H54 (cell line): ENCODE data around the gene THBS3.
"Not testable (repeated sequence)": the region's sequence is repeated elsewhere in the genome, so short reads cannot be mapped to it uniquely, and the experiment has no call there.

Source experiments
- DNase-seq: peaks from one replicate; pipeline ENCODE4 v3.0.0; 2011; ENCODE audit warnings: low spot score, mixed read lengths; ENCODE audit not compliant: insufficient read length
- FAIRE-seq: peaks from 3 replicates; lab custom pipeline; 2011; peaks lifted over from hg19 to GRCh38; lab: Jason Lieb, UNC
- POLR2A ChIP-seq: IDR thresholded peaks from 2 replicates; pipeline ENCODE4 v1.6.1; 2011; ENCODE audit warnings: low read depth, mild to moderate bottlenecking, low read length

THBS3 gene

GRCh38 chr1:155207806-155208540 lies at the start of gene THBS3:
TSS of gene THBS3 (minus strand) at chr1:155207897. CDS start at chr1:155207876, 21 bp downstream.
- FAIRE-seq (no peak), DNase-seq (no peak)

GRCh38 chr1:155256058-155256852 lies 48.6 kb upstream of the THBS3 start:
- TF ChIP-seq POLR2A, result no peak
- DNase-seq (no peak), FAIRE-seq (no peak)

More at GRCh38 chr1:155207806-155208540, at the start of gene THBS3:
- no peak for TF ChIP-seq POLR2A

- FAIRE-seq, result no peak
- peak; percentile 80 for TF ChIP-seq POLR2A
Observed at GRCh38 chr1:155255243-155256007, 47.7 kb upstream of the THBS3 start, which contains the start of gene ENTREP3. TSS of gene ENTREP3 (minus strand) at chr1:155255483. CDS start at chr1:155254877, 606 bp downstream.

GRCh38 chr1:155254714-155255242 lies 47.1 kb upstream of the THBS3 start:
- TF ChIP-seq POLR2A, result no peak
- FAIRE-seq, result no peak
- peak; percentile 42 for DNase-seq

More at GRCh38 chr1:155255243-155256007, 47.7 kb upstream of the THBS3 start, which contains the start of gene ENTREP3:
- DNase-seq, result peak; percentile 81

- peak; percentile 40 for DNase-seq
- no peak; the same call in 1 of the 2 replicates for TF ChIP-seq POLR2A
- FAIRE-seq, result no peak
Observed at GRCh38 chr1:155254228-155254713, 46.6 kb upstream of the THBS3 start.

GRCh38 chr1:155253797-155254196 lies 46.1 kb upstream of the THBS3 start:
- DNase-seq (no peak), FAIRE-seq (no peak)
- no peak; the same call in 1 of the 2 replicates for TF ChIP-seq POLR2A

GRCh38 chr1:155253208-155253607 lies 45.5 kb upstream of the THBS3 start:
- TF ChIP-seq POLR2A, result no peak
- FAIRE-seq (no peak), DNase-seq (no peak)

- DNase-seq (no peak), FAIRE-seq (no peak)
- TF ChIP-seq POLR2A, result no peak
Observed at GRCh38 chr1:155251566-155251965, 43.9 kb upstream of the THBS3 start.

- no peak for FAIRE-seq
Observed at GRCh38 chr1:155250633-155251449, 43.1 kb upstream of the THBS3 start.

GRCh38 chr1:155250246-155250632 lies 42.5 kb upstream of the THBS3 start:
- FAIRE-seq (no peak), DNase-seq (no peak)

More at GRCh38 chr1:155250633-155251449, 43.1 kb upstream of the THBS3 start:
- TF ChIP-seq POLR2A, result no peak
- DNase-seq, result peak; percentile 95

GRCh38 chr1:155247667-155248553 lies 40.2 kb upstream of the THBS3 start:
- DNase-seq (no peak), FAIRE-seq (no peak)
- TF ChIP-seq POLR2A, result no peak

More at GRCh38 chr1:155250246-155250632, 42.5 kb upstream of the THBS3 start:
- TF ChIP-seq POLR2A, result no peak

- FAIRE-seq, result not testable (repeated sequence)
Observed at GRCh38 chr1:155246796-155247195, 39.1 kb upstream of the THBS3 start.

More at GRCh38 chr1:155246796-155247195, 39.1 kb upstream of the THBS3 start:
- DNase-seq, result not testable (repeated sequence)
